ENCODE results near the gene MEIOB. TPM values are rescaled to one million over a fixed set of nuclear protein-coding genes. Genes with fewer than 3 reads are reported as not detected.

Gene MEIOB
- total RNA-seq, 1 donor from 2014 or later: not detected

- TF ChIP-seq CTCF (IDR thresholded peaks at IDR 0.05; ENCODE audit: unreplicated experiment): no peak
- Mint-ChIP-seq H3K9me3 (no peaks in the 10 kb centered on the region), H3K27me3 (ENCODE audit: low read depth) (no peaks in the 10 kb centered on the region), H3K4me3 (no peak overlapping the region), H3K4me1 (no peaks in the 10 kb centered on the region), H3K27ac (no peak overlapping the region), H3K36me3 (no peaks in the 10 kb centered on the region)
- peak in 1 of 2 experiments; percentile 17 for DNase-seq (ENCODE audit: low spot score in 2 of 2, unreplicated experiment in 2 of 2)
Observed at GRCh38 chr16:1839554-1839953, 32.4 kb downstream of the MEIOB start.

GRCh38 chr16:1834096-1834495 is 37.9 kb downstream of the MEIOB start:
- Mint-ChIP-seq H3K4me3 (no peak overlapping the region), H3K27me3 (ENCODE audit: low read depth) (no peaks in the 10 kb centered on the region)

GRCh38 chr16:1832838-1833454 is 39.0 kb downstream of the MEIOB start:
- TF ChIP-seq CTCF (IDR thresholded peaks at IDR 0.05; ENCODE audit: unreplicated experiment): no peak
- Mint-ChIP-seq H3K4me3 (no peak overlapping the region), H3K9me3 (no peaks in the 10 kb centered on the region), H3K4me1 (peaks cover 21% of the 10 kb centered on the region), H3K36me3 (peaks cover 4% of the 10 kb centered on the region), H3K27ac (peak overlapping the region; percentile 34), H3K27me3 (ENCODE audit: low read depth) (no peaks in the 10 kb centered on the region)
- no peak for DNase-seq (ENCODE audit: low spot score in 2 of 2, unreplicated experiment in 2 of 2)

More at GRCh38 chr16:1834096-1834495, 37.9 kb downstream of the MEIOB start:
- no peak for DNase-seq (ENCODE audit: low spot score in 2 of 2, unreplicated experiment in 2 of 2)
- H3K4me1 Mint-ChIP-seq: peaks cover 11% of the 10 kb centered on the region
- peak overlapping the region; percentile 5 for H3K27ac Mint-ChIP-seq
- TF ChIP-seq CTCF (IDR thresholded peaks at IDR 0.05; ENCODE audit: unreplicated experiment): no peak
- H3K36me3 Mint-ChIP-seq: peaks cover 4% of the 10 kb centered on the region
- H3K9me3 Mint-ChIP-seq: no peaks in the 10 kb centered on the region

- peaks cover 4% of the 10 kb centered on the region for H3K36me3 Mint-ChIP-seq
- DNase-seq (ENCODE audit: low spot score in 2 of 2, unreplicated experiment in 2 of 2): no peak
- H3K4me3 Mint-ChIP-seq: no peak overlapping the region
- no peaks in the 10 kb centered on the region for H3K27me3 Mint-ChIP-seq (ENCODE audit: low read depth)
- TF ChIP-seq CTCF (IDR thresholded peaks at IDR 0.05; ENCODE audit: unreplicated experiment): no peak
- peaks cover 27% of the 10 kb centered on the region for H3K4me1 Mint-ChIP-seq
- no peak overlapping the region for H3K27ac Mint-ChIP-seq
- no peaks in the 10 kb centered on the region for H3K9me3 Mint-ChIP-seq
Observed at GRCh38 chr16:1831186-1832075, 40.5 kb downstream of the MEIOB start.

GRCh38 chr16:1830213-1830612 is 41.8 kb downstream of the MEIOB start:
- Mint-ChIP-seq H3K4me3 (no peak overlapping the region), H3K36me3 (peaks cover 4% of the 10 kb centered on the region), H3K9me3 (no peaks in the 10 kb centered on the region), H3K27me3 (ENCODE audit: low read depth) (no peaks in the 10 kb centered on the region), H3K4me1 (peaks cover 31% of the 10 kb centered on the region), H3K27ac (no peak overlapping the region)
- no peak for DNase-seq (ENCODE audit: low spot score in 2 of 2, unreplicated experiment in 2 of 2)
- no peak for TF ChIP-seq CTCF (IDR thresholded peaks at IDR 0.05; ENCODE audit: unreplicated experiment)

Measured in mesothelial cell of epicardium (in vitro differentiated cells).